WTC11 (cell line): ENCODE results near the gene ANTKMT. TPM values are rescaled to one million over a fixed set of nuclear protein-coding genes. Genes with fewer than 3 reads are reported as not detected.

Source experiments
- ATAC-seq: fragments of 200-7000 bp; cut with Tn5 transposase; 2 replicates; pipeline ENCODE4 v1.10.0; 2021; ENCODE audit warnings: mild to moderate bottlenecking, moderate library complexity
- CTCF ChIA-PET: fragments of 300-600 bp; sonication (Branson Sonifier 250); formaldehyde crosslinking; loops from one replicate; lab custom pipeline; 2021; ENCODE audit warnings: antibody characterized with exemption; lab: Charles Lee
- POLR2A ChIA-PET: fragments of 350-600 bp; sonication (Branson Sonifier 250); formaldehyde crosslinking; loops from one replicate; lab custom pipeline; 2021; ENCODE audit warnings: antibody characterized with exemption; lab: Charles Lee
- DNase-seq: peaks from one replicate; pipeline ENCODE4 v3.0.0; 2021; ENCODE audit warnings: low spot score
- H3K27ac Mint-ChIP-seq: 2 replicates; pipeline ENCODE4 v1.8.0; 2021; ENCODE audit warnings: mixed read lengths
- H3K27me3 Mint-ChIP-seq: 2 replicates; pipeline ENCODE4 v1.8.0; 2021; ENCODE audit warnings: low read depth, mild to moderate bottlenecking, moderate library complexity, mixed read lengths
- H3K36me3 Mint-ChIP-seq: 2 replicates; pipeline ENCODE4 v1.8.0; 2021; ENCODE audit warnings: mixed read lengths
- H3K4me1 Mint-ChIP-seq: 2 replicates; pipeline ENCODE4 v1.8.0; 2022; ENCODE audit warnings: mixed read lengths
- H3K4me3 Mint-ChIP-seq: 2 replicates; pipeline ENCODE4 v1.8.0; 2021; ENCODE audit warnings: mild to moderate bottlenecking, moderate library complexity, mixed read lengths
- H3K9me3 Mint-ChIP-seq: 2 replicates; pipeline ENCODE4 v1.8.0; 2021; ENCODE audit warnings: mixed read lengths
- ATF1 ChIP-seq: sonication (generic); formaldehyde crosslinking; IDR thresholded peaks from 2 replicates; pipeline ENCODE4 v1.8.1; 2023; ENCODE audit warnings: mild to moderate bottlenecking, moderate library complexity, missing genetic modification reagents
- CBFB ChIP-seq: sonication (generic); formaldehyde crosslinking; IDR thresholded peaks from 2 replicates; pipeline ENCODE4 v1.8.1; 2022; ENCODE audit warnings: mild to moderate bottlenecking, low read depth, missing genetic modification reagents
- CREM ChIP-seq: sonication (generic); formaldehyde crosslinking; IDR thresholded peaks from 2 replicates; pipeline ENCODE4 v1.8.1; 2022; ENCODE audit warnings: mild to moderate bottlenecking, missing genetic modification reagents, moderate library complexity
- ETV6 ChIP-seq: sonication (generic); formaldehyde crosslinking; IDR thresholded peaks from 2 replicates; pipeline ENCODE4 v1.8.1; 2022; ENCODE audit warnings: mild to moderate bottlenecking, missing genetic modification reagents
- GABPB1 ChIP-seq: sonication (generic); formaldehyde crosslinking; IDR thresholded peaks from 2 replicates; pipeline ENCODE4 v1.8.1; 2023; ENCODE audit warnings: mild to moderate bottlenecking, missing genetic modification reagents
- JAZF1 ChIP-seq: fragments of 250-450 bp; sonication (Bioruptor Pico); IDR thresholded peaks from 2 replicates; pipeline ENCODE4 v1.9.0; 2021; ENCODE audit warnings: moderate library complexity, mild to moderate bottlenecking, inconsistent platforms
- MLX ChIP-seq: sonication (generic); formaldehyde crosslinking; IDR thresholded peaks from 2 replicates; pipeline ENCODE4 v1.8.1; 2023; ENCODE audit warnings: mild to moderate bottlenecking, missing genetic modification reagents, moderate library complexity
- NFE2L1 ChIP-seq: sonication (generic); formaldehyde crosslinking; IDR thresholded peaks from 2 replicates; pipeline ENCODE4 v1.8.1; 2023; ENCODE audit warnings: missing genetic modification reagents
- OVOL2 ChIP-seq: fragments of 250-450 bp; sonication (Bioruptor Pico); IDR thresholded peaks from 2 replicates; pipeline ENCODE4 v1.9.0; 2021; ENCODE audit warnings: mild to moderate bottlenecking, borderline replicate concordance
- PRDM15 ChIP-seq: sonication (generic); formaldehyde crosslinking; IDR thresholded peaks from 2 replicates; pipeline ENCODE4 v1.8.0; 2022; ENCODE audit warnings: missing genetic modification reagents
- PRRX2 ChIP-seq: fragments of 250-450 bp; sonication (Bioruptor Pico); IDR thresholded peaks from 2 replicates; pipeline ENCODE4 v1.8.0; 2021; ENCODE audit warnings: mild to moderate bottlenecking
- RORB ChIP-seq: fragments of 250-450 bp; sonication (Bioruptor Pico); IDR thresholded peaks from 2 replicates; pipeline ENCODE4 v1.9.0; 2021; ENCODE audit warnings: mild to moderate bottlenecking
- ZBTB21 ChIP-seq: sonication (generic); formaldehyde crosslinking; IDR thresholded peaks from 2 replicates; pipeline ENCODE4 v1.8.1; 2023; ENCODE audit warnings: mild to moderate bottlenecking, missing genetic modification reagents, borderline replicate concordance
- ZNF121 ChIP-seq: sonication (generic); formaldehyde crosslinking; IDR thresholded peaks from 2 replicates; pipeline ENCODE4 v1.8.0; 2023; ENCODE audit warnings: missing genetic modification reagents
- ZNF138 ChIP-seq: sonication (generic); formaldehyde crosslinking; conservative IDR thresholded peaks from 2 replicates; pipeline ENCODE4 v1.8.1; 2022; ENCODE audit warnings: mild to moderate bottlenecking, moderate library complexity, missing genetic modification reagents
- ZNF263 ChIP-seq: sonication (generic); formaldehyde crosslinking; IDR thresholded peaks from 2 replicates; pipeline ENCODE4 v1.8.1; 2022; ENCODE audit warnings: low read depth, mild to moderate bottlenecking, moderate library complexity, missing genetic modification reagents
- ZNF317 ChIP-seq: sonication (generic); formaldehyde crosslinking; IDR thresholded peaks from 2 replicates; pipeline ENCODE4 v1.8.1; 2023; ENCODE audit warnings: low read depth, mild to moderate bottlenecking, moderate library complexity, missing genetic modification reagents, borderline replicate concordance
- ZNF425 ChIP-seq: fragments of 250-450 bp; sonication (Bioruptor Pico); conservative IDR thresholded peaks from 2 replicates; pipeline ENCODE4 v1.9.0; 2021; ENCODE audit warnings: mild to moderate bottlenecking
- total RNA-seq: library from RNA; stranded (reverse); gene quantifications from 3 replicates; pipeline ENCODE4 v1.2.3, GENCODE V29; 2021
- TF ChIP-seq, protein P1 (sequence below): sonication (generic); formaldehyde crosslinking; IDR thresholded peaks from 2 replicates; pipeline ENCODE4 v1.8.1; 2022; ENCODE audit warnings: low read depth, missing genetic modification reagents, borderline replicate concordance
- TF ChIP-seq, protein P2 (sequence below): sonication (generic); formaldehyde crosslinking; IDR thresholded peaks from 2 replicates; pipeline ENCODE4 v1.8.1; 2023; ENCODE audit warnings: mild to moderate bottlenecking, missing genetic modification reagents, moderate library complexity
- TF ChIP-seq, protein P3 (sequence below): fragments of 250-450 bp; sonication (Bioruptor Pico); IDR thresholded peaks from 2 replicates; pipeline ENCODE4 v1.9.0; 2021; ENCODE audit warnings: mild to moderate bottlenecking

Gene ANTKMT
- total RNA-seq, 1 experiment from 2014 or later = 40.6 TPM

- H3K36me3 Mint-ChIP-seq = no peaks in the 10 kb centered on the region
- H3K27me3 Mint-ChIP-seq = no peaks in the 10 kb centered on the region
- H3K27ac Mint-ChIP-seq = no peak overlapping the region
- DNase-seq (no peak), ATAC-seq (no peak)
- POLR2A ChIA-PET = no interaction called here
- TF ChIP-seq ZNF138 (CRISPR knock-in tag) = no peak
- TF ChIP-seq ZNF121 (CRISPR knock-in tag) = no peak
- TF ChIP-seq NFE2L1 (CRISPR knock-in tag) = no peak
- no peak for TF ChIP-seq CBFB (CRISPR knock-in tag)
- no peak for TF ChIP-seq GABPB1
- no peak for TF ChIP-seq ETV6 (CRISPR knock-in tag)
- TF ChIP-seq, protein P1, sequence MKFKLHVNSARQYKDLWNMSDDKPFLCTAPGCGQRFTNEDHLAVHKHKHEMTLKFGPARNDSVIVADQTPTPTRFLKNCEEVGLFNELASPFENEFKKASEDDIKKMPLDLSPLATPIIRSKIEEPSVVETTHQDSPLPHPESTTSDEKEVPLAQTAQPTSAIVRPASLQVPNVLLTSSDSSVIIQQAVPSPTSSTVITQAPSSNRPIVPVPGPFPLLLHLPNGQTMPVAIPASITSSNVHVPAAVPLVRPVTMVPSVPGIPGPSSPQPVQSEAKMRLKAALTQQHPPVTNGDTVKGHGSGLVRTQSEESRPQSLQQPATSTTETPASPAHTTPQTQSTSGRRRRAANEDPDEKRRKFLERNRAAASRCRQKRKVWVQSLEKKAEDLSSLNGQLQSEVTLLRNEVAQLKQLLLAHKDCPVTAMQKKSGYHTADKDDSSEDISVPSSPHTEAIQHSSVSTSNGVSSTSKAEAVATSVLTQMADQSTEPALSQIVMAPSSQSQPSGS = no peak
- TF ChIP-seq ZNF317 (CRISPR knock-in tag) = no peak
- TF ChIP-seq ZBTB21 (CRISPR knock-in tag) = no peak
- TF ChIP-seq PRRX2 (CRISPR knock-in tag) = no peak
- no peaks in the 10 kb centered on the region for H3K4me1 Mint-ChIP-seq
- CTCF ChIA-PET = interaction anchor here (1.4 kb wide), 1 partner anchor 23 kb away, joined by 4 read pairs; no protein-coding TSS in a partner anchor
- H3K9me3 Mint-ChIP-seq = no peaks in the 10 kb centered on the region
- H3K4me3 Mint-ChIP-seq = no peak overlapping the region
Measured at GRCh38 chr16:766820-767640, 46.1 kb downstream of the ANTKMT start.

GRCh38 chr16:767743-768235, 46.8 kb downstream of the ANTKMT start:
- ATAC-seq = peak; percentile 16
- TF ChIP-seq ZNF263 (CRISPR knock-in tag) (no peak), ATF1 (no peak), CREM (no peak), MLX (CRISPR knock-in tag) (no peak), RORB (no peak), PRDM15 (CRISPR knock-in tag) (no peak), ZNF425 (CRISPR knock-in tag) (no peak), JAZF1 (CRISPR knock-in tag) (no peak), OVOL2 (CRISPR knock-in tag) (no peak)
- TF ChIP-seq, protein P2, sequence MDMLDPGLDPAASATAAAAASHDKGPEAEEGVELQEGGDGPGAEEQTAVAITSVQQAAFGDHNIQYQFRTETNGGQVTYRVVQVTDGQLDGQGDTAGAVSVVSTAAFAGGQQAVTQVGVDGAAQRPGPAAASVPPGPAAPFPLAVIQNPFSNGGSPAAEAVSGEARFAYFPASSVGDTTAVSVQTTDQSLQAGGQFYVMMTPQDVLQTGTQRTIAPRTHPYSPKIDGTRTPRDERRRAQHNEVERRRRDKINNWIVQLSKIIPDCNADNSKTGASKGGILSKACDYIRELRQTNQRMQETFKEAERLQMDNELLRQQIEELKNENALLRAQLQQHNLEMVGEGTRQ (CRISPR knock-in tag) = no peak
- TF ChIP-seq, protein P3, sequence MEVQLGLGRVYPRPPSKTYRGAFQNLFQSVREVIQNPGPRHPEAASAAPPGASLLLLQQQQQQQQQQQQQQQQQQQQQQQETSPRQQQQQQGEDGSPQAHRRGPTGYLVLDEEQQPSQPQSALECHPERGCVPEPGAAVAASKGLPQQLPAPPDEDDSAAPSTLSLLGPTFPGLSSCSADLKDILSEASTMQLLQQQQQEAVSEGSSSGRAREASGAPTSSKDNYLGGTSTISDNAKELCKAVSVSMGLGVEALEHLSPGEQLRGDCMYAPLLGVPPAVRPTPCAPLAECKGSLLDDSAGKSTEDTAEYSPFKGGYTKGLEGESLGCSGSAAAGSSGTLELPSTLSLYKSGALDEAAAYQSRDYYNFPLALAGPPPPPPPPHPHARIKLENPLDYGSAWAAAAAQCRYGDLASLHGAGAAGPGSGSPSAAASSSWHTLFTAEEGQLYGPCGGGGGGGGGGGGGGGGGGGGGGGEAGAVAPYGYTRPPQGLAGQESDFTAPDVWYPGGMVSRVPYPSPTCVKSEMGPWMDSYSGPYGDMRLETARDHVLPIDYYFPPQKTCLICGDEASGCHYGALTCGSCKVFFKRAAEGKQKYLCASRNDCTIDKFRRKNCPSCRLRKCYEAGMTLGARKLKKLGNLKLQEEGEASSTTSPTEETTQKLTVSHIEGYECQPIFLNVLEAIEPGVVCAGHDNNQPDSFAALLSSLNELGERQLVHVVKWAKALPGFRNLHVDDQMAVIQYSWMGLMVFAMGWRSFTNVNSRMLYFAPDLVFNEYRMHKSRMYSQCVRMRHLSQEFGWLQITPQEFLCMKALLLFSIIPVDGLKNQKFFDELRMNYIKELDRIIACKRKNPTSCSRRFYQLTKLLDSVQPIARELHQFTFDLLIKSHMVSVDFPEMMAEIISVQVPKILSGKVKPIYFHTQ (CRISPR knock-in tag) = no peak

More at GRCh38 chr16:767743-768235, 46.8 kb downstream of the ANTKMT start:
- ChIA-PET CTCF (no interaction called here), POLR2A (no interaction called here)
- no peak overlapping the region for H3K4me3 Mint-ChIP-seq
- no peaks in the 10 kb centered on the region for H3K4me1 Mint-ChIP-seq
- no peaks in the 10 kb centered on the region for H3K36me3 Mint-ChIP-seq
- no peak for DNase-seq
- no peaks in the 10 kb centered on the region for H3K27me3 Mint-ChIP-seq
- no peak overlapping the region for H3K27ac Mint-ChIP-seq
- H3K9me3 Mint-ChIP-seq = no peaks in the 10 kb centered on the region
